DMS153 (cell line): ENCODE measurements around the gene TMEM50A.
"Not testable (repeated sequence)": the region's sequence is repeated elsewhere in the genome, so short reads cannot be mapped to it uniquely, and the experiment has no call there.

Source experiments
- DNase-seq: peaks from one replicate; lab custom pipeline; 2025; lab: John Stamatoyannopoulos, UW

Gene TMEM50A

DNA sequence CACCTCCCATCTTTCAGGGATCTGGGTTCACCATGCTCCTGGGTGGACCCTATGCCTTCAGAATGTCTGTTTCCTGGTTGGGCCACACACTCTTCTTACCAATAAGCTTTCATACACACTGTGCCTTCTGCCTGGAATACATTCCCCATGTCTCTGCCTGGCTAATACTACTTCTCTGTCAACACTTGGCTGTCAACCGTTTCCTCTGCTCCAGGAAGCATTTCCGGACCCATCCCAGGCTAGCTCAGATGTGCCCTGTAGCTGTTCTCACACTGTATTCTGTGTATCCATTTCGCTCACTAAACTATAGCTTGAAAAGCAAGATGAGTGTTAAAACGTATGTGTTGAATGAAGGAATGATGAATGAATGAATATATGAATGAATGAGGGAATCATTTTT is 49.0 kb downstream of the TMEM50A start:
- DNase-seq, result not testable (repeated sequence)

DNA sequence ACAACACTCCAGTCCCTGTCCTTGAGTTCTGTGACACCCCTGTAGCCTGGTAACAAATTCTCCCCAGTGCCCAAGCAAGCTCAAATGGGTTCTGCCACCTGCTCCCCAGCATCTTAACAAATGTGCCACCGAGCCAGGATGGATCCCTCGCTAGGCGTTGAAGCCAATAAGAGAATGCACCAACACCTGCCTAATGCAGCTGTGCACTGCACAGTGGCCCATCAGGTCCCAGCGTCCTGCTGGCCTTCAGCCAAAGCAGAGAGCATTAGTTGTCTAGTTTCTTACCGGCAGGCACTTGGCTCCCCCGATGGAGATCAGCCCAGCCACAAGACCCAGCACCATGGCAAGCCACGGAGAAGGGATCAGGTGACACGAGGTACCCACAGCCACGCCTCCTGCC is 50.6 kb downstream of the TMEM50A start:
- peak; percentile 47 for DNase-seq

DNA sequence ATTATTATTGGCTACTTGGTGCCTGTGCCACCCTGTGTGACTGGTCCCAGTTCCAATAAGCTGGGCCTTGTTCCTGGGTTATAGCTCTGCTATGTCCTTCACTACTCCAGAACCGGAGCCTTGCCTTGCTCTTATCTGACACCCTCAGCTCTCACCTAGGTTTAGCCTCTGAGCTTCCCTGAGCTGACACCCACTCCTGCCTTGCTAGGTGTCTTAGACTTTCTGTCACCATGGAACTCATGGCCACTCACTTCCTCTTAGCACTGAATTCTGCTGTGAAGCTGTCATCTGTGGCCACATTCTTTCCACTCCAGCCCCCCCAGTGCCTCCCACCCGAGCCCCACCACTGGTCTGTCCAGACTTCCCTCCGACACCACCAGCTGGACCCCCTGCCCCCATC is 51.6 kb downstream of the TMEM50A start:
- DNase-seq, result not testable (repeated sequence)

DNA sequence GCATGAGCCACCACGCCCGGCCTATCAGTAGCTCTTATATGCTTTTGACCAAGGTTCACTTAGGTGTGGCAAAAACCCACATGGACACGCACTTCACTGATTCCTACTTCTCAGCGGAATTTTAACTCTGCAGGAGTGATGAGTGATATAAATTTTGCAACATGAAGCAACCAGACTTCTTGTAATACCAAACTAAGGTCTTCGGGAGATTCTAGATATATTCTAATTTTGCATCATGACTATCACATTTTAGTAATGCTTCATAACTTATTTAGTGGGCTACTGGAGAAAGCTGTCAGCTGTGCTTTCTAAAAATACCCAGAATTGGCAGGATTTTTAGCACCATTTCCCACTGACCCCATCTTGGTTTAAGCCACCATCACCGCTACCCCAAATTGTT is 54.7 kb downstream of the TMEM50A start:
- DNase-seq, result no peak

DNA sequence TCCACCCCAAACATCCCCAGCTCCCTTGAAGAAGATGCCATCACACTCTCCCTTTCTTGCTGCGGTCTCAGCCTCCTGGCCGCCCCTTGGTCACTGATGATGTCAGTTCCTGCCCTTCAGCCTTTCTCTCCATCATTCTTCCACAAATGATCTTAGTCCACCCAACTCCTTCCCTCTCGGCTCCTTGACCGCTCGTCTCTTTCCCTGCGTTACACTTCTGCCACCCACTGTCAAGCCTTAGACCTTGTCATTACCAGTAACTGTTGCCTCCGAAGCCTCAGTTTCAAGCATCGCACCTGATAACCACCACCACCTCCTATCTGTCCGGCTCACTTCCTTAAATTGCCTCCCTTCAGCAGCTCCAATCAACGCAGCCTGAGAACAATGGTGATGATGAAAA is 59.4 kb downstream of the TMEM50A start:
- not testable (repeated sequence) for DNase-seq

DNA sequence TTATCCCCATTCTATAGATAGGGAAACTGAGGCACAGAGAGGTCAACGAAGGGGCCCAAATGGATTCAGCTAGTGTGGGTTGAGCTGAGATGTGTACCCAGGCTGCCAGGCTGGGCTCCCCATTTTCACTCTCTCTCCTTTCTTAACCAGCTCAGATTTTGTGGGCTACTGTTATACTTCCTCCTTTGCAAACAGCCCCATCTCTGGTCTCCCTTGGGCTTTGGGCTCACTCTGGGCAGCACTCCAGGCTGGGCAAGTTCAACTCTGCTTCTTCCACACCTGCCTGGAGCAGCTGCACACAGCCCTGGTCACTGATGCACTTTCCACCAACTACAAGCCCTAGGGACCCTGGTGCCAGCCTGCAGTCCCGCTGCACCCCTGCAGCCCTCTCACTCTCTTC is 59.9 kb downstream of the TMEM50A start:
- not testable (repeated sequence) for DNase-seq

DNA sequence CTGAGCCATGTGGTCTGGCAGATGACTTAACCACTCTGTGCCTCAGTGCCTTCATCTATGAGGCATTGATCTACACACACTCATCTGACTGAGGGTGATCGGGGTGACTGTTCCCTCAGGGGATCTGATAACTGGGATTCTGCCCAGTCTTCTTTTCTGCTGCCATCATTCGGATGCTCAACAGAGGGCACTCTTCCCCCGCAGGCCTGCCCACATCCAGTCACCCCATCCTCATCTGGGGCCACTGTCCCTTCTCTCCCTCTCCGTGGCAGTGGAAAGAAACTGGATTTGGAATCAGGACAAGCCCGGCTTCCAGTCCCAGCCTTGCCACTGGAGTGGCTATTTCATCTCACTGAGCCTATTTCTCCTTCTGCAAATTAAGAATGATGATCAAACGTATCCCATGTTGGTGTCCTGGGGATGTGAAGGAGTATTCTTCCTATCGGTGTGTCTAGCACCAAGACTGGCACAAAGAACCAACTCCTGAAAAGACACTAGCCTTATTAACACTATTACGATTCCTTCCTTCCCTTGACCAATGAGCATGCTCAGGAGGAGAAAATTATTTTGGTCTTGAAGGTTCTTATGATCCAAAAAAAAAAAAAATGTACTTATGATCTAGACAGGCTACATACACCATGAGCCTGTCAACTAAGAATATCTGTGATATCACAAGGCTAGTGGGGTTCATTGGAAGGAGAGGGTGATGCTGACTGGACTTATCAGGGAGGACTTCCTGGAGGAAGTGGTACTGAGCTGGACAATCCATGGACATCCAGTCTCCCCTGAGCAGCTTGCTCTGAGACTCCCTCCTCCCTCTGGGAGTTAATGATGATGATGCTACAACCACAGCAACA is 65.0 kb downstream of the TMEM50A start:
- DNase-seq, result not testable (repeated sequence)

DNA sequence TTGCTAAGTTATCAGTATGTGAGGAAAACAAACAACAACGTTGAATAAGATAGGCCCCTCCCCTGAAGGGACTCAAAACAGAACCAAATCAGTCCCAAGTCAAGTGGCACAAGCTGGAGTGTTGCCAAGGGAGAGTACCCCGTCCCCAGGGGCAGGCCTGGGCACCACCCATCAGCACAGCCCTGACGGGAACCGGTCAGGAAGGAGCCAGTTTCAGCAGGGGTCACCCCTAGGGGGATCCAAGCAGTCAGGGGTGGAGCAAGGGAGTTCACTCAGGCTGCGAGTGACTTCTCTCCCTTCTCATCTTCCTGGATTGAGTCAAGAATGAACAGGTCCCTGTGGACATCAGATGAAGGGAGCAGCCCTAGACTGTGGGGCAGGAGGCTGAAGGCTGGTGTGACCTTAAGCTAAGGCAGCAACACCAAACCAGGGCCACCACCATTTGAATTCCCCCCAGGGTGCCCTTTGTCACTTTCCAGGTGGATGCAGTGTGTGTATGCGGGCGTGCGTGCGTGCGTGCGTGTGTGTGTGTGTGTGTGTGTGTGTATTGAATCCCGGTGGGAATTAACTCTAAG is 67.7 kb downstream of the TMEM50A start:
- DNase-seq, result peak; percentile 59

DNA sequence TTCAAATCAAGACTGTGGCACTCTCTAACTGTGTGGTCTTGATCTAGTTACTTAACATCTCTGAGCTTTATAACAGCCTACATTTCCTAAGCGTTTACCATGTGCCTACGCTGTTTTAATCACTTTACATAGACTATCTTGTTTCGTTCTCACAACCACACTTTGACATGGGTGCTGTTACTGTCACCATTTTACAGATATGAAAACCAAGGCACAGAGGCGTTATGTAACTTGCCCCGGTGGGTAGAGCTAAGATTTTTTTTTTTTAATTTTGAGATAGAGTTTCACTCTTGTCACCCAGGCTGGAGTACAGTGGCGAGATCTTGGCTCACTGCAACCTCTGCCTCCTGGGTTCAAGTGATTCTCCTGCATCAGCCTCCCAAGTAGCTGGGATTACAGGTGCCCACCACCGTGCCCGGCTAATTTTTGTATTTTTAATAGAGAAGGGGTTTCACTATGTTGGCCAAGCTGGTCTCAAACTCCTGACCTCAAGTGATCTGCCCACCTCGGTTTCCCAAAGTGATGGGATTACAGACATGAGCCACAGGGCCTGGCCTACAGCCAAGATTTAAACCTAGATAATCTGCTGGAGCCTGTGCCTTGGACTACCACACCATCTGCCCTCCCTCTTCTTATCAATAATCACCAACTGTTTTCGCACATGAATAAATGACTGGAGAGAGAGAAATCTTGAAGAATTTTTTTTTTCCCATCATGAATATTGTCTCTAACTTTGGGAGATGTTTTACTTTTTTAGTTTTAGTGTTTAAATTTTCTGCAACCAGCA is 71.7 kb downstream of the TMEM50A start:
- DNase-seq, result not testable (repeated sequence)
